Measurements from ENCODE around the gene PCDHGC3.

GRCh38 chr5:141493500-141494422 lies 18.0 kb downstream of the PCDHGC3 start:
- no peak for TF ChIP-seq CTCF (IDR thresholded peaks at IDR 0.05)
- TF ChIP-seq EP300 (IDR thresholded peaks at IDR 0.05), result no peak

Measured in tibial nerve (tissue), 4 donors.